Activated CD4-positive, alpha-beta memory T cell treated with anti-CD3 and anti-CD28 coated beads, Interleukin-2, amount 10 ng/mL, durations not matched to agents 7 days and 5 days (primary cell): ENCODE data around the gene RAB4B. TPM values are rescaled to one million over a fixed set of nuclear protein-coding genes. Genes with fewer than 3 reads are reported as not detected.
"Not testable (repeated sequence)": the region's sequence is repeated elsewhere in the genome, so short reads cannot be mapped to it uniquely, and the experiment has no call there.

Experiments
- CTCF ChIA-PET: fragments of 350-600 bp; sonication (Branson Sonifier 250); formaldehyde crosslinking; loops from one replicate; lab custom pipeline; 2021; ENCODE audit warnings: antibody characterized with exemption, inconsistent platforms; lab: Charles Lee
- POLR2A ChIA-PET: fragments of 350-600 bp; sonication (Branson Sonifier 250); formaldehyde crosslinking; loops from one replicate; lab custom pipeline; 2021; ENCODE audit warnings: antibody characterized with exemption; lab: Charles Lee
- DNase-seq: peaks from one replicate; pipeline ENCODE4 v3.0.0-alpha.2; 2020
- H3K27ac Mint-ChIP-seq: one replicate; pipeline ENCODE4 v1.8.0; 2021; ENCODE audit warnings: mild to moderate bottlenecking, mixed read lengths
- H3K27me3 Mint-ChIP-seq: one replicate; pipeline ENCODE4 v1.8.0; 2021; ENCODE audit warnings: mixed read lengths
- H3K36me3 Mint-ChIP-seq: one replicate; pipeline ENCODE4 v1.8.0; 2021; ENCODE audit warnings: low read depth, mixed read lengths
- H3K4me1 Mint-ChIP-seq: one replicate; pipeline ENCODE4 v1.8.0; 2021; ENCODE audit warnings: mixed read lengths
- H3K4me3 Mint-ChIP-seq: one replicate; pipeline ENCODE4 v1.8.0; 2021; ENCODE audit warnings: mild to moderate bottlenecking, mixed read lengths
- H3K9me3 Mint-ChIP-seq: one replicate; pipeline ENCODE4 v1.8.0; 2021; ENCODE audit warnings: mixed read lengths
- total RNA-seq, 2 experiments: library from RNA; stranded (reverse); gene quantifications; one replicate each; pipeline ENCODE4 v1.2.3, GENCODE V29; 2021

The RAB4B gene
- total RNA-seq, 2 experiments from 2014 or later, result 65.7 to 68.3 TPM

GRCh38 chr19:40771101-40771862 lies 6.8 kb upstream of the RAB4B start:
- peaks cover 24% of the 10 kb centered on the region for H3K36me3 Mint-ChIP-seq
- not testable (repeated sequence) for H3K27me3 Mint-ChIP-seq, H3K9me3 Mint-ChIP-seq, H3K4me3 Mint-ChIP-seq, H3K27ac Mint-ChIP-seq, DNase-seq
- peaks cover 14% of the 10 kb centered on the region for H3K4me1 Mint-ChIP-seq
- ChIA-PET CTCF (interaction anchor here (2.2 kb wide), 1 partner anchor 34 kb away, joined by 7 read pairs; no protein-coding TSS in a partner anchor), POLR2A (interaction anchor here (1.1 to 1.6 kb wide), 5 partner anchors 10 to 34 kb away, joined by 3 to 8 read pairs (median 5); partner anchors contain the start of gene ACTMAP)

- H3K27ac Mint-ChIP-seq, result no peak within 1 kb of the TSS
- POLR2A ChIA-PET, result interaction anchor here (7.7 kb wide), 1 partner anchor 23 kb away, joined by 244 read pairs; the partner anchor contains the start of genes ACTMAP and SNRPA
Measured at GRCh38 chr19:40774916-40775631, 3.0 kb upstream of the RAB4B start, which contains the start of gene MIA. MIA (plus strand) TSS chr19:40775521; CDS start chr19:40775543, 22 bp downstream.

GRCh38 chr19:40775632-40776022 lies 2.4 kb upstream of the RAB4B start:
- H3K9me3 Mint-ChIP-seq, result no peaks in the 10 kb centered on the region
- CTCF ChIA-PET, result interaction anchor here (1.3 to 4.1 kb wide), 3 partner anchors 22 to 31 kb away, joined by 5 to 48 read pairs (median 41); partner anchors contain the start of genes ACTMAP, EGLN2 and SNRPA

More at GRCh38 chr19:40774916-40775631, 3.0 kb upstream of the RAB4B start, which contains the start of gene MIA:
- H3K36me3 Mint-ChIP-seq, result peaks cover 20% of the 10 kb centered on the region
- CTCF ChIA-PET, result interaction anchor here (0.6 to 4.1 kb wide), 3 partner anchors 22 to 114 kb away, joined by 3 to 48 read pairs (median 5); partner anchors contain the start of genes ACTMAP and SNRPA
- H3K4me1 Mint-ChIP-seq, result peaks cover 37% of the 10 kb centered on the region
- H3K27me3 Mint-ChIP-seq, result peaks cover 2% of the 10 kb centered on the region
- no peak for DNase-seq
- H3K9me3 Mint-ChIP-seq, result no peaks in the 10 kb centered on the region
- H3K4me3 Mint-ChIP-seq, result no peak within 1 kb of the TSS

GRCh38 chr19:40776364-40776763 lies 1.7 kb upstream of the RAB4B start:
- H3K4me3 Mint-ChIP-seq, result no peak overlapping the region
- CTCF ChIA-PET, result interaction anchor here (1.7 to 4.1 kb wide), 4 partner anchors 22 to 43 kb away, joined by 6 to 50 read pairs (median 44); partner anchors contain the start of genes ACTMAP, EGLN2 and SNRPA

More at GRCh38 chr19:40775632-40776022, 2.4 kb upstream of the RAB4B start:
- peaks cover 2% of the 10 kb centered on the region for H3K27me3 Mint-ChIP-seq
- no peak overlapping the region for H3K4me3 Mint-ChIP-seq
- H3K4me1 Mint-ChIP-seq, result peaks cover 40% of the 10 kb centered on the region
- H3K27ac Mint-ChIP-seq, result no peak overlapping the region
- POLR2A ChIA-PET, result interaction anchor here (3.7 to 7.7 kb wide), 2 partner anchors 23 to 26 kb away, joined by 161 to 244 read pairs; partner anchors contain the start of genes ACTMAP, EGLN2 and SNRPA
- DNase-seq, result no peak
- H3K36me3 Mint-ChIP-seq, result peaks cover 22% of the 10 kb centered on the region

GRCh38 chr19:40776932-40777644 lies 959 bp upstream of the RAB4B start:
- peaks cover 22% of the 10 kb centered on the region for H3K36me3 Mint-ChIP-seq
- peak overlapping the region; percentile 95 for H3K4me3 Mint-ChIP-seq
- no peaks in the 10 kb centered on the region for H3K9me3 Mint-ChIP-seq
- peaks cover 2% of the 10 kb centered on the region for H3K27me3 Mint-ChIP-seq
- H3K4me1 Mint-ChIP-seq, result peaks cover 36% of the 10 kb centered on the region
- DNase-seq, result peak; percentile 95
- ChIA-PET CTCF (interaction anchor here (0.8 to 4.1 kb wide), 14 partner anchors 9 to 806 kb away, joined by 3 to 50 read pairs (median 4); partner anchors contain the start of genes ACTMAP, EGLN2, PSMC4 and SNRPA), POLR2A (interaction anchor here (0.7 to 7.7 kb wide), 19 partner anchors 9 to 550 kb away, joined by 3 to 244 read pairs (median 4); partner anchors contain the start of genes ACTMAP, COQ8B, EGLN2 and ITPKC)
- peak overlapping the region; percentile 99 for H3K27ac Mint-ChIP-seq

More at GRCh38 chr19:40776364-40776763, 1.7 kb upstream of the RAB4B start:
- peaks cover 36% of the 10 kb centered on the region for H3K4me1 Mint-ChIP-seq
- H3K9me3 Mint-ChIP-seq, result no peaks in the 10 kb centered on the region
- H3K27ac Mint-ChIP-seq, result no peak overlapping the region
- DNase-seq, result no peak
- POLR2A ChIA-PET, result interaction anchor here (2.6 to 7.7 kb wide), 3 partner anchors 24 to 86 kb away, joined by 11 to 244 read pairs (median 161); partner anchors contain the start of genes ACTMAP, EGLN2, NUMBL and SNRPA
- H3K27me3 Mint-ChIP-seq, result peaks cover 2% of the 10 kb centered on the region
- H3K36me3 Mint-ChIP-seq, result peaks cover 20% of the 10 kb centered on the region

GRCh38 chr19:40777645-40777936 lies 456 bp upstream of the RAB4B start:
- no peak for DNase-seq
- Mint-ChIP-seq H3K9me3 (no peaks in the 10 kb centered on the region), H3K4me1 (peaks cover 36% of the 10 kb centered on the region), H3K4me3 (peak overlapping the region; percentile 95), H3K36me3 (peaks cover 24% of the 10 kb centered on the region), H3K27ac (peak overlapping the region; percentile 99), H3K27me3 (peaks cover 2% of the 10 kb centered on the region)
- ChIA-PET CTCF (interaction anchor here (0.8 to 4.1 kb wide), 16 partner anchors 9 to 807 kb away, joined by 3 to 50 read pairs (median 5); partner anchors contain the start of genes ACTMAP, EGLN2, PSMC4 and SNRPA), POLR2A (interaction anchor here (0.7 to 7.7 kb wide), 23 partner anchors 9 to 572 kb away, joined by 3 to 244 read pairs (median 4); partner anchors contain the start of genes ACTMAP, COQ8B, EGLN2 and ITPKC)

GRCh38 chr19:40778706-40779284 lies 748 bp downstream of the RAB4B start:
- no peak for DNase-seq
- H3K36me3 Mint-ChIP-seq, result peaks cover 28% of the 10 kb centered on the region
- peak overlapping the region; percentile 95 for H3K4me3 Mint-ChIP-seq
- H3K9me3 Mint-ChIP-seq, result no peaks in the 10 kb centered on the region
- ChIA-PET CTCF (interaction anchor here (0.8 to 4.1 kb wide), 8 partner anchors 16 to 117 kb away, joined by 4 to 50 read pairs (median 10); partner anchors contain the start of genes ACTMAP, EGLN2 and SNRPA), POLR2A (interaction anchor here (0.5 to 7.7 kb wide), 18 partner anchors 8 to 1299 kb away, joined by 3 to 244 read pairs (median 4); partner anchors contain the start of genes ACTMAP, C19orf47, COQ8B and EGLN2)
- H3K4me1 Mint-ChIP-seq, result peaks cover 36% of the 10 kb centered on the region
- H3K27ac Mint-ChIP-seq, result peak overlapping the region; percentile 99
- H3K27me3 Mint-ChIP-seq, result peaks cover 2% of the 10 kb centered on the region

- no peak overlapping the region for H3K27ac Mint-ChIP-seq
- CTCF ChIA-PET, result interaction anchor here (1.0 kb wide), 1 partner anchor 18 kb away, joined by 3 read pairs; the partner anchor contains the start of gene EGLN2
- no peak for DNase-seq
- H3K9me3 Mint-ChIP-seq, result no peaks in the 10 kb centered on the region
- H3K36me3 Mint-ChIP-seq, result peaks cover 29% of the 10 kb centered on the region
- H3K27me3 Mint-ChIP-seq, result peaks cover 2% of the 10 kb centered on the region
- no peak overlapping the region for H3K4me3 Mint-ChIP-seq
- peaks cover 36% of the 10 kb centered on the region for H3K4me1 Mint-ChIP-seq
- POLR2A ChIA-PET, result interaction anchor here (7.7 kb wide), 1 partner anchor 28 kb away, joined by 244 read pairs; the partner anchor contains the start of genes ACTMAP and SNRPA
Measured at GRCh38 chr19:40780582-40780981, 2.5 kb downstream of the RAB4B start.

GRCh38 chr19:40781140-40781539 lies 3.1 kb downstream of the RAB4B start:
- H3K27me3 Mint-ChIP-seq, result no peaks in the 10 kb centered on the region
- POLR2A ChIA-PET, result no interaction called here
- H3K9me3 Mint-ChIP-seq, result no peaks in the 10 kb centered on the region

GRCh38 chr19:40783711-40784110 lies 5.7 kb downstream of the RAB4B start:
- Mint-ChIP-seq H3K27me3 (no peaks in the 10 kb centered on the region), H3K9me3 (no peaks in the 10 kb centered on the region)
- CTCF ChIA-PET, result interaction anchor here (1.3 kb wide), 1 partner anchor 15 kb away, joined by 3 read pairs; the partner anchor contains the start of gene EGLN2

More at GRCh38 chr19:40781140-40781539, 3.1 kb downstream of the RAB4B start:
- CTCF ChIA-PET, result interaction anchor here (0.7 kb wide), 1 partner anchor 97 kb away, joined by 3 read pairs; no protein-coding TSS in a partner anchor
- DNase-seq, result no peak
- Mint-ChIP-seq H3K4me3 (no peak overlapping the region), H3K36me3 (peaks cover 31% of the 10 kb centered on the region), H3K4me1 (peaks cover 33% of the 10 kb centered on the region), H3K27ac (no peak overlapping the region)

GRCh38 chr19:40784146-40784545 lies 6.1 kb downstream of the RAB4B start:
- not testable (repeated sequence) for H3K9me3 Mint-ChIP-seq, H3K27me3 Mint-ChIP-seq, DNase-seq, H3K27ac Mint-ChIP-seq, H3K4me3 Mint-ChIP-seq
- ChIA-PET CTCF (interaction anchor here (1.3 kb wide), 1 partner anchor 14 kb away, joined by 3 read pairs; the partner anchor contains the start of gene EGLN2), POLR2A (interaction anchor here (1.2 kb wide), 1 partner anchor 12 kb away, joined by 3 read pairs; no protein-coding TSS in a partner anchor)
- Mint-ChIP-seq H3K4me1 (peaks cover 13% of the 10 kb centered on the region), H3K36me3 (peaks cover 31% of the 10 kb centered on the region)

More at GRCh38 chr19:40783711-40784110, 5.7 kb downstream of the RAB4B start:
- no peak overlapping the region for H3K27ac Mint-ChIP-seq
- POLR2A ChIA-PET, result interaction anchor here (1.2 kb wide), 1 partner anchor 12 kb away, joined by 3 read pairs; no protein-coding TSS in a partner anchor
- H3K4me1 Mint-ChIP-seq, result peaks cover 18% of the 10 kb centered on the region
- no peak for DNase-seq
- H3K36me3 Mint-ChIP-seq, result peaks cover 32% of the 10 kb centered on the region
- H3K4me3 Mint-ChIP-seq, result no peak overlapping the region
